Subcutaneous abdominal adipose tissue (tissue), 5 donors: ENCODE data around the gene PNKD.
A peak's percentile ranks its signal among the peaks of the same experiment; 100 is the strongest.

ENCODE experiments used
- H3K27ac ChIP-seq: one replicate; pipeline ENCODE4 v1.7.0; 2013; ENCODE audit warnings: low read depth, mild to moderate bottlenecking, inconsistent platforms, low read length, moderate library complexity
- H3K27me3 ChIP-seq, 5 donors: one replicate each; pipeline ENCODE4 v1.7.0; 2013; ENCODE audit warnings: low read length in 5 of 5, inconsistent platforms in 1 of 5; ENCODE audit not compliant: control insufficient read depth in 5 of 5, insufficient read depth in 4 of 5
- H3K36me3 ChIP-seq, 5 donors: one replicate each; pipeline ENCODE4 v1.7.0; 2013; ENCODE audit warnings: low read length in 5 of 5; ENCODE audit not compliant: control insufficient read depth in 5 of 5, insufficient read depth in 5 of 5
- H3K4me1 ChIP-seq, 5 donors: one replicate each; pipeline ENCODE4 v1.7.0; 2013; ENCODE audit warnings: low read length in 5 of 5, mild to moderate bottlenecking in 3 of 5, moderate library complexity in 1 of 5; ENCODE audit not compliant: control insufficient read depth in 5 of 5, insufficient read depth in 5 of 5
- H3K4me3 ChIP-seq, 5 donors: one replicate each; pipeline ENCODE4 v1.7.0; 2013; ENCODE audit warnings: low read length in 5 of 5, low read depth in 1 of 5
- H3K9ac ChIP-seq, 5 donors: one replicate each; pipeline ENCODE4 v1.7.0; 2013; ENCODE audit warnings: low read length in 5 of 5, mild to moderate bottlenecking in 4 of 5, moderate library complexity in 3 of 5
- H3K9me3 ChIP-seq, 5 donors: one replicate each; pipeline ENCODE4 v1.7.0; 2013; ENCODE audit warnings: low read length in 5 of 5; ENCODE audit not compliant: control insufficient read depth in 5 of 5
- donor health status: healthy.
- donor health status: healthy.
- donor health status: healthy.
- donor health status: healthy.
- donor health status: healthy.

The PNKD gene

GRCh38 chr2:218323526-218324472 lies 53.5 kb downstream of the PNKD start:
- Histone ChIP-seq H3K4me1 (peaks cover 8 to 54% (median 27%) of the 10 kb centered on the region in 5 donors), H3K9ac (peak overlapping the region in 4 of 5 donors; percentile 4 to 68 (median 26)), H3K9me3 (no peaks in the 10 kb centered on the region), H3K36me3 (no peaks in the 10 kb centered on the region), H3K27ac (peak overlapping the region; percentile 60), H3K27me3 (no peaks in the 10 kb centered on the region), H3K4me3 (peak overlapping the region; percentile 62 to 75 (median 69))

GRCh38 chr2:218325566-218326160 lies 55.3 kb downstream of the PNKD start:
- Histone ChIP-seq H3K36me3 (no peaks in the 10 kb centered on the region), H3K27ac (no peak overlapping the region), H3K9ac (no peak overlapping the region), H3K4me1 (peaks cover 8 to 68% (median 31%) of the 10 kb centered on the region in 5 donors), H3K4me3 (no peak overlapping the region), H3K9me3 (no peaks in the 10 kb centered on the region), H3K27me3 (no peaks in the 10 kb centered on the region)

- no peaks in the 10 kb centered on the region for H3K9me3 ChIP-seq
- H3K36me3 ChIP-seq, result no peaks in the 10 kb centered on the region
- no peaks in the 10 kb centered on the region for H3K27me3 ChIP-seq
- no peak overlapping the region for H3K9ac ChIP-seq
- H3K27ac ChIP-seq, result no peak overlapping the region
- H3K4me1 ChIP-seq, result peaks cover 8 to 65% (median 31%) of the 10 kb centered on the region in 5 donors
- H3K4me3 ChIP-seq, result no peak overlapping the region
Observed at GRCh38 chr2:218326315-218326714, 56.0 kb downstream of the PNKD start.

- Histone ChIP-seq H3K9ac (no peak overlapping the region), H3K27ac (no peak overlapping the region), H3K27me3 (no peaks in the 10 kb centered on the region), H3K36me3 (no peaks in the 10 kb centered on the region), H3K4me3 (peak overlapping the region in 1 of 5 donors; percentile 4), H3K9me3 (no peaks in the 10 kb centered on the region), H3K4me1 (peaks cover 4 to 68% (median 25%) of the 10 kb centered on the region in 5 donors)
Observed at GRCh38 chr2:218327451-218328210, 57.3 kb downstream of the PNKD start.

- no peak overlapping the region for H3K27ac ChIP-seq
Observed at GRCh38 chr2:218328294-218328693, 58.0 kb downstream of the PNKD start.

GRCh38 chr2:218329027-218329825 lies 58.9 kb downstream of the PNKD start:
- Histone ChIP-seq H3K4me1 (peaks cover 2 to 59% (median 14%) of the 10 kb centered on the region in 5 donors), H3K27ac (no peak overlapping the region), H3K9me3 (no peaks in the 10 kb centered on the region), H3K27me3 (peaks cover 0 to 2% (median 0%) of the 10 kb centered on the region in 5 donors), H3K9ac (no peak overlapping the region), H3K36me3 (no peaks in the 10 kb centered on the region), H3K4me3 (no peak overlapping the region)

More at GRCh38 chr2:218328294-218328693, 58.0 kb downstream of the PNKD start:
- Histone ChIP-seq H3K9me3 (no peaks in the 10 kb centered on the region), H3K9ac (no peak overlapping the region), H3K4me1 (peaks cover 4 to 68% (median 23%) of the 10 kb centered on the region in 5 donors), H3K27me3 (peaks cover 0 to under 1% (median 0%) of the 10 kb centered on the region in 5 donors), H3K4me3 (no peak overlapping the region), H3K36me3 (no peaks in the 10 kb centered on the region)

GRCh38 chr2:218329826-218330593 lies 59.7 kb downstream of the PNKD start:
- Histone ChIP-seq H3K9ac (no peak overlapping the region), H3K27ac (no peak overlapping the region), H3K36me3 (no peaks in the 10 kb centered on the region), H3K27me3 (peaks cover 0 to 2% (median 0%) of the 10 kb centered on the region in 5 donors), H3K9me3 (no peaks in the 10 kb centered on the region), H3K4me3 (no peak overlapping the region), H3K4me1 (peaks cover 2 to 56% (median 14%) of the 10 kb centered on the region in 5 donors)

GRCh38 chr2:218331745-218332144 lies 61.4 kb downstream of the PNKD start:
- peak overlapping the region in 1 of 5 donors; percentile 43 for H3K9ac ChIP-seq
- H3K36me3 ChIP-seq, result no peaks in the 10 kb centered on the region
- no peak overlapping the region for H3K27ac ChIP-seq
- peaks cover 0 to 2% (median 0%) of the 10 kb centered on the region in 5 donors for H3K27me3 ChIP-seq
- H3K4me3 ChIP-seq, result no peak overlapping the region
- no peaks in the 10 kb centered on the region for H3K9me3 ChIP-seq
- peaks cover 0 to 41% (median 4%) of the 10 kb centered on the region in 5 donors for H3K4me1 ChIP-seq
